Fibroblast of mammary gland (primary cell): ENCODE data around the gene PIWIL4.
"Not testable (repeated sequence)": the region's sequence is repeated elsewhere in the genome, so short reads cannot be mapped to it uniquely, and the experiment has no call there.

Experiments used
- DNase-seq: peaks from one replicate; pipeline ENCODE4 v3.0.0-alpha.2; 2010; ENCODE audit warnings: low read depth
- H3K4me3 ChIP-seq: 2 replicates; pipeline ENCODE4 v1.5.1; 2011; ENCODE audit warnings: low read depth, mild to moderate bottlenecking, low read length, moderate library complexity; ENCODE audit not compliant: control insufficient read depth
- TF ChIP-seq, protein P1 (sequence below): conservative IDR thresholded peaks from 2 replicates; pipeline ENCODE4 v1.5.1; 2011; ENCODE audit warnings: low read depth, low read length, inconsistent platforms; ENCODE audit not compliant: control insufficient read depth, insufficient read depth

PIWIL4 gene

DNA sequence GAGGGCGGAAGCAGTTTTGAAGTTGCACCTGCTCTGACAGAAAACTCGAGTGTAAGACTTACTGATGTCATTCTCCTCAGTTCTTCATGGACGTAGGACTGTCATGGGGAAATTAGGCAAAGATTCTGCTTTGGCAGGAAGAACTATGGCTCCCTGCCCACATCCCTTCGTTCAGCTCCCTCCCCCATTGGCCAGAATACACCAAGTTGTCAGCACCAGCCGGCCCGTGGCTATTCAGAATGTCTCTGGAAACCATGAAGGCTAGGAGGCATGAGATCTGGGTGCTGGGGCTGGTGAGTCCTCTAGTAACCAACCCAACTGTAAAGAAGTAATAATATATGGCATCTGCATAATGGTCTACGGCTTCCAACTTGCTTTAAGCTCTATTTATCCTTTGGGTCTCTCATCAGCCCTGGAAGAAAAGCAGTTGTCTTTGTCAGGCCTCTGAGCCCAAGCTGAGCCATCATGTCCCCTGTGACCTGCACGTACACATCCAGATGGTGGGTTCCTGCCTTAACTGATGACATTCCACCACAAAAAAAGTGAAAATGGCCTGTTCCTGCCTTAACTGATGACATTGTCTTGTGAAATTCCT is 74.1 kb downstream of the PIWIL4 start:
- H3K4me3 ChIP-seq, result no peak overlapping the region
- DNase-seq, result peak; percentile 15
- TF ChIP-seq, protein P1, sequence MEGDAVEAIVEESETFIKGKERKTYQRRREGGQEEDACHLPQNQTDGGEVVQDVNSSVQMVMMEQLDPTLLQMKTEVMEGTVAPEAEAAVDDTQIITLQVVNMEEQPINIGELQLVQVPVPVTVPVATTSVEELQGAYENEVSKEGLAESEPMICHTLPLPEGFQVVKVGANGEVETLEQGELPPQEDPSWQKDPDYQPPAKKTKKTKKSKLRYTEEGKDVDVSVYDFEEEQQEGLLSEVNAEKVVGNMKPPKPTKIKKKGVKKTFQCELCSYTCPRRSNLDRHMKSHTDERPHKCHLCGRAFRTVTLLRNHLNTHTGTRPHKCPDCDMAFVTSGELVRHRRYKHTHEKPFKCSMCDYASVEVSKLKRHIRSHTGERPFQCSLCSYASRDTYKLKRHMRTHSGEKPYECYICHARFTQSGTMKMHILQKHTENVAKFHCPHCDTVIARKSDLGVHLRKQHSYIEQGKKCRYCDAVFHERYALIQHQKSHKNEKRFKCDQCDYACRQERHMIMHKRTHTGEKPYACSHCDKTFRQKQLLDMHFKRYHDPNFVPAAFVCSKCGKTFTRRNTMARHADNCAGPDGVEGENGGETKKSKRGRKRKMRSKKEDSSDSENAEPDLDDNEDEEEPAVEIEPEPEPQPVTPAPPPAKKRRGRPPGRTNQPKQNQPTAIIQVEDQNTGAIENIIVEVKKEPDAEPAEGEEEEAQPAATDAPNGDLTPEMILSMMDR, result no peak

DNA sequence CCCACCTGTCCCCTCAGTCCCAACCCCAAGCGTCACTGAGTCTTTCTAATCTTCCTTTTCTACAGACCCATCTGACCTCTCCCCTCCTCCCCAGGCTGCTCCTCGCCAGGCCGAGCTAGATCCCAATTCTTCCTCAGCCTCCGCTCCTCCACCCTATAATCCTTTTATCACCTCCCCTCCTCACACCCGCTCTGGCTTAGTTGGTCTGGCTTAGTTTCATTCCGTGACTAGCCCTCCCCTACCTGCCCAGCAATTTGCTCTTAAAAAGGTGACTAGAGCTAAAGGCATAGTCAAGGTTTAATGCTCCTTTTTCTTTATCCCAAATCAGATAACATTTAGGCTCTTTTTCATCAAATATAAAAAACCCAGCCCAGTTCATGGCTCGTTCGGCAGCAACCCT is 76.0 kb downstream of the PIWIL4 start:
- DNase-seq, H3K4me3 ChIP-seq: not testable (repeated sequence)

DNA sequence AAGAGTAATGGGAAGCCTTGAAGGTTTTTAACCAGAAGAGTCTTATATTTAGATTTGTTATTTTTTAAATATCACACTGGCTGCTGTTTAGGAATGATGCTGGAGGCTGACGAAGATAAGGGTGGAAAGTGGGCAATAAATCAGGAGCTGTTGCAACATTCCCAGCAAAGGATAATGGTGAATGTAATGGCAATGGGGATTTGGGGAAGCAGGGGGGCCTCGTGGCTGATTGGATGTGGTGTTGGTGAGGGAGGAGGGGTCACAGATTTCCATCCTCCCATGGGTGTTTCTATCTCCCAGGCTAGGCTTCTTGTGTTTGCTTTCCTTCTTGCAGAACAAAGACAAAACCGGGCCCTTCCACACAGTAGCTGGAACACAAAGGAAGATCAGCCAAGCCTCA is 80.8 kb downstream of the PIWIL4 start:
- TF ChIP-seq, protein P1, result no peak
- peak; percentile 39 for DNase-seq
- no peak overlapping the region for H3K4me3 ChIP-seq

DNA sequence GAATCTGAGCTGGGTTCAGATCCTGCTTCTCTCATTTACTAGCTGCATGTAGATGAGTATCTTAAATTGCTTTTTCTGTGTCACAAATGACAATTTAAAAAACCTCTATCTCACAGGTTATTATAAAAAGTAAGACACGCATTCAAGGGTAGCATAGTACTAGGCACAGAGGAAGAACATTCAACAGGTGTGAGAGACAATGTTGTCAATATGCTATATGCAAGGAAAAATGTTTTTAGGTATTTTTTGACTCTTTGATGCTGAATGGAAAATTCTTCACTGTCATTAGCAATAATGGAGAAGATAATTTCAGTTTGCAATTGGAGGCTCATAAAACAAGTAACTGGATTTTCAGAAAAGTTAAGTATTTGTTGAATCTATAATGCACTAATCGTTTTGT is 81.6 kb downstream of the PIWIL4 start:
- H3K4me3 ChIP-seq, result no peak overlapping the region
- TF ChIP-seq, protein P1, result no peak
- DNase-seq, result no peak

DNA sequence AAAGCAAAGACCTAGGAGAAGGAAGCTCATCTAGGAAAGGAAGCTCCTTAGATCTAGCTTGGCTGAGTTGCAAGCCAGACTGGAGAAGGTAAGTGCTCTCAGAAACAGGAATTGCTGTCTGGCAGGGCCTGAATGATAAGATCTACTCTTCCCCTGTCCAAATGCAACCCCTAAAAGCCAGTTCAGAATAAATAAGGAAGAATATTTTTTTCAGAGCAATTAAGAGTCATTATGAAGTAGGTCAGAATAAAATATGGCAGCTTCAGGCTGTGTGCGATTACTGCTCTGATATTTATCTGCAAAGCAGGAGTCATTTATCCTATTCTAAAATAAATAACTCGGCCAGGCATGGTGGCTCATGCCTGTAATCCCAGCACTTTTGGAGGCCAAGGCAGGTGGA is 82.1 kb downstream of the PIWIL4 start:
- no peak overlapping the region for H3K4me3 ChIP-seq
- no peak for DNase-seq
- TF ChIP-seq, protein P1, result no peak

DNA sequence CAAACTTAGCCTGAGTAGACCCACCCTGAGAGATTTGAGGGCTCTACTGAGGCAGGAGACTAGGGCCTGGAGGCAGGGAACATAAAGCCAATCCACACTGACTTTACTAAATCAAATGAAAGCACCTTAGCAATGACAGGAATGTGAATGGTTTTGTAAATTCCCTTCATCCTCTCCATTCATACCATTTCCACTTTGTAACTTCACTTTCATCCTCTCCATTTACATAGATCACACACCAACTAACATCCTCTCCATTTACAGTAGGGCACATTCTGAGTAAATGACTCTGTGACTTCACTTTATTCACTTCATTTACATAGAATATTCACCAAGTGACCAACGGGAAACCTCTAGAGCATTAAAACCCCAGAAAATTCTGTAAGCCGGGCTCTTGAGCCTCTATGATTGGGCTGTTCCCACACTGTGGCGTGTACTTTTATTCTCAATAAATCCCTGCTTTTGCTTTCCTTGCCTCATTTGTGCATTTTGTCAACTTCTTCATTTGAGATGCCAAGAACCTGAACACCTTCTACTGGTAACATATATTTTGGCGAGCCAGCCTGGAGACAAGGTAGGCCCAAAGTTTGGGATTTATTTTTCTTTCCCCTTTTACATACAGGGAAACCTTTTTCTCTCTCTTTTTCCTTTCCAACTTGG is 82.9 kb downstream of the PIWIL4 start:
- TF ChIP-seq, protein P1, result no peak
- no peak overlapping the region for H3K4me3 ChIP-seq
- DNase-seq, result no peak

DNA sequence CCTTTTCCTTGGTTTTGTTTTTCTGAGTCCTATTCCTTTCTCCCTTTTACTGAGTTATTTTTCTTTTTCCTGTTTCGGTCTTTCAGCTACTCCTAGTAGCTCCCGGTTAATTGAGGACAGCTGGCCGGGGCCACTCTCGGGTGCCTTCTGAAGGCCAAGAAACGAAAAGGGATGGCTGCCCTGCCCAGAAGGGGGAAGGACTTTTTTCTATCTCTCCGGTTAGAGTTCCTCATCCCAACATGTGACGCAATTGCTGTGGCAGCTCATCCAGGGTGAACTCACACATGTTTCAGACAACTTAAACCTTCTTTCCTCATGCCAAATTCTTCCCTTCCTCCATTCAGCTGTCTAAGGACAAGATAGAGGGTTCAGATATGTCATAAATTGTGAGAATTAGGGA is 83.6 kb downstream of the PIWIL4 start:
- TF ChIP-seq, protein P1, result no peak
- DNase-seq, result peak; percentile 91
- H3K4me3 ChIP-seq, result no peak overlapping the region
